H9 (cell line): Measurements from ENCODE around the gene P3H2. TPM values are rescaled to one million over a fixed set of nuclear protein-coding genes. Genes with fewer than 3 reads are reported as not detected.

Experiments
- DNase-seq: peaks from one replicate; pipeline ENCODE4 v3.0.0-alpha.2; 2017
- H2AFZ ChIP-seq: one replicate; pipeline ENCODE4 v1.6.1; 2013; ENCODE audit warnings: mild to moderate bottlenecking, low read length, control low read depth, moderate library complexity
- H2AK5ac ChIP-seq: 2 replicates; pipeline ENCODE4 v1.6.1; 2013; ENCODE audit warnings: low read length, control low read depth, mixed read lengths; ENCODE audit not compliant: insufficient read length
- H2BK120ac ChIP-seq: one replicate; pipeline ENCODE4 v1.6.1; 2013; ENCODE audit warnings: low read depth, mild to moderate bottlenecking, low read length, control low read depth, inconsistent platforms; ENCODE audit not compliant: poor library complexity, severe bottlenecking
- H2BK12ac ChIP-seq: 2 replicates; pipeline ENCODE4 v1.6.1; 2013; ENCODE audit warnings: low read length, control low read depth, mixed read lengths, low read depth; ENCODE audit not compliant: insufficient read length
- H2BK15ac ChIP-seq: 2 replicates; pipeline ENCODE4 v1.6.1; 2013; ENCODE audit warnings: low read depth, low read length, control low read depth
- H2BK20ac ChIP-seq: one replicate; pipeline ENCODE4 v1.6.1; 2013; ENCODE audit warnings: low read depth, mild to moderate bottlenecking, low read length, control low read depth, inconsistent platforms; ENCODE audit not compliant: poor library complexity, severe bottlenecking
- H2BK5ac ChIP-seq: 2 replicates; pipeline ENCODE4 v1.6.1; 2013; ENCODE audit warnings: low read length, control low read depth, mixed read lengths; ENCODE audit not compliant: insufficient read length
- H3K14ac ChIP-seq: 2 replicates; pipeline ENCODE4 v1.6.1; 2013; ENCODE audit warnings: low read length, control low read depth; ENCODE audit not compliant: insufficient read depth
- H3K18ac ChIP-seq: 2 replicates; pipeline ENCODE4 v1.6.1; 2013; ENCODE audit warnings: low read depth, mild to moderate bottlenecking, mixed read lengths, low read length, control low read depth; ENCODE audit not compliant: insufficient read length
- H3K23ac ChIP-seq: 2 replicates; pipeline ENCODE4 v1.6.1; 2013; ENCODE audit warnings: low read length, control low read depth, mixed read lengths, low read depth; ENCODE audit not compliant: insufficient read length
- H3K23me2 ChIP-seq: 2 replicates; pipeline ENCODE4 v1.6.1; 2013; ENCODE audit warnings: low read depth, mild to moderate bottlenecking, mixed read lengths, low read length, control low read depth; ENCODE audit not compliant: insufficient read length, poor library complexity, severe bottlenecking
- H3K27ac ChIP-seq: 2 replicates; pipeline ENCODE4 v1.5.1; 2013; ENCODE audit warnings: low read length, control low read depth, mixed read lengths, low read depth; ENCODE audit not compliant: insufficient read length
- H3K27me3 ChIP-seq: 2 replicates; pipeline ENCODE4 v1.6.1; 2013; ENCODE audit warnings: low read length, control low read depth, inconsistent platforms; ENCODE audit not compliant: insufficient read depth
- H3K4ac ChIP-seq: 2 replicates; pipeline ENCODE4 v1.6.1; 2013; ENCODE audit warnings: low read depth, mild to moderate bottlenecking, control low read depth, inconsistent platforms, low read length, moderate library complexity
- H3K4me1 ChIP-seq: 2 replicates; pipeline ENCODE4 v1.6.1; 2013; ENCODE audit warnings: low read length, control low read depth, inconsistent platforms; ENCODE audit not compliant: insufficient read depth
- H3K4me2 ChIP-seq: 2 replicates; pipeline ENCODE4 v1.6.1; 2013; ENCODE audit warnings: low read length, control low read depth, mixed read lengths; ENCODE audit not compliant: insufficient read length, insufficient read depth
- H3K56ac ChIP-seq: 2 replicates; pipeline ENCODE4 v1.6.1; 2013; ENCODE audit warnings: low read depth, mild to moderate bottlenecking, mixed read lengths, low read length, control low read depth; ENCODE audit not compliant: insufficient read length
- H3K79me1 ChIP-seq: 2 replicates; pipeline ENCODE4 v1.6.1; 2013; ENCODE audit warnings: low read depth, mild to moderate bottlenecking, moderate library complexity, low read length, control low read depth, inconsistent platforms; ENCODE audit not compliant: insufficient read depth, poor library complexity, severe bottlenecking
- H3K79me2 ChIP-seq: 2 replicates; pipeline ENCODE4 v1.6.1; 2013; ENCODE audit warnings: low read length, control low read depth, inconsistent platforms; ENCODE audit not compliant: insufficient read depth
- H3K9ac ChIP-seq: 2 replicates; pipeline ENCODE4 v1.6.1; 2013; ENCODE audit warnings: low read length, control low read depth, mixed read lengths; ENCODE audit not compliant: insufficient read length; ENCODE audit errors: extremely low read depth
- H3K9me3 ChIP-seq: one replicate; pipeline ENCODE4 v1.6.1; 2013; ENCODE audit warnings: low read depth, low read length, inconsistent platforms; ENCODE audit not compliant: control insufficient read depth
- H3T11ph ChIP-seq: one replicate; pipeline ENCODE4 v1.6.1; 2013; ENCODE audit warnings: mild to moderate bottlenecking, low read length, control low read depth, inconsistent platforms
- H4K20me1 ChIP-seq: one replicate; pipeline ENCODE4 v1.6.1; 2013; ENCODE audit not compliant: control insufficient read depth, insufficient read length, insufficient read depth
- H4K5ac ChIP-seq: 2 replicates; pipeline ENCODE4 v1.6.1; 2013; ENCODE audit warnings: low read depth, mild to moderate bottlenecking, mixed read lengths, low read length, control low read depth; ENCODE audit not compliant: insufficient read length
- H4K8ac ChIP-seq: replicated peaks from 2 replicates; pipeline ENCODE4 v1.6.1; 2013; ENCODE audit warnings: low read length, control low read depth, mixed read lengths, low read depth; ENCODE audit not compliant: insufficient read length
- H4K91ac ChIP-seq: 2 replicates; pipeline ENCODE4 v1.6.1; 2013; ENCODE audit warnings: low read depth, mild to moderate bottlenecking, moderate library complexity, mixed read lengths, low read length, control low read depth; ENCODE audit not compliant: insufficient read length
- H3K27ac Mint-ChIP-seq, 3 experiments: 2 replicates in 2 of 3; 3 replicates in 1 of 3; pipeline ENCODE4 v1.8.0; 2020 to 2021; ENCODE audit warnings: mixed read lengths in 3 of 3, mild to moderate bottlenecking in 1 of 3, moderate library complexity in 1 of 3
- H3K27me3 Mint-ChIP-seq: 2 replicates; pipeline ENCODE4 v1.8.0; 2021; ENCODE audit warnings: low read depth, mild to moderate bottlenecking, moderate library complexity, mixed read lengths
- H3K36me3 Mint-ChIP-seq, 3 experiments: 2 replicates in 2 of 3; 3 replicates in 1 of 3; pipeline ENCODE4 v1.8.0; 2020 to 2021; ENCODE audit warnings: low read depth in 3 of 3, mixed read lengths in 3 of 3; ENCODE audit not compliant: insufficient read depth in 1 of 3
- H3K4me1 Mint-ChIP-seq, 2 experiments: 2 replicates each; pipeline ENCODE4 v1.8.0; 2020; ENCODE audit warnings: mixed read lengths in 2 of 2
- H3K4me3 Mint-ChIP-seq, 2 experiments: 2 replicates in 1 of 2; 3 replicates in 1 of 2; pipeline ENCODE4 v1.8.0; 2020 to 2021; ENCODE audit warnings: mild to moderate bottlenecking in 2 of 2, mixed read lengths in 2 of 2, moderate library complexity in 1 of 2
- H3K9me3 Mint-ChIP-seq, 2 experiments: 2 replicates in 1 of 2; 3 replicates in 1 of 2; pipeline ENCODE4 v1.8.0; 2020; ENCODE audit warnings: mild to moderate bottlenecking in 2 of 2, mixed read lengths in 2 of 2, moderate library complexity in 1 of 2
- CTCF ChIP-seq: fragments of 200-600 bp; sonication (generic); conservative IDR thresholded peaks from 3 replicates; pipeline ENCODE4 v1.8.0; 2021; ENCODE audit warnings: antibody characterized with exemption, mild to moderate bottlenecking
- WGBS: extraction: QIAGEN DNeasy Blood & Tissue Kit; methylation state at CpG from one replicate; pipeline ENCODE4 v1.1.7; 2013; ENCODE audit warnings: missing lambda C conversion rate, low lambda C conversion rate, mixed read lengths; ENCODE audit not compliant: insufficient read length; ENCODE audit errors: extremely low coverage; 5-methylcytosine and 5-hydroxymethylcytosine counted together
- total RNA-seq: library from RNA; stranded (reverse); gene quantifications from 2 replicates; pipeline ENCODE4 v1.2.1, GENCODE V29; 2021

P3H2 gene
- total RNA-seq, 1 experiment from 2014 or later: 41.5 TPM

GRCh38 chr3:190084983-190085382, 35.7 kb downstream of the P3H2 start:
- no CpG with 5 or more reads among the region's 3 CpGs for WGBS
- no peak overlapping the region for H3K27ac ChIP-seq

More at GRCh38 chr3:190084983-190085382, 35.7 kb downstream of the P3H2 start:
- H2AFZ ChIP-seq: no peak overlapping the region
- no peak overlapping the region for H2BK12ac ChIP-seq
- no peaks in the 10 kb centered on the region for H3K23me2 ChIP-seq
- no peak overlapping the region for H2BK20ac ChIP-seq
- H3K14ac ChIP-seq: no peak overlapping the region
- H3K4ac ChIP-seq: no peak overlapping the region
- no peaks in the 10 kb centered on the region for H4K20me1 ChIP-seq
- DNase-seq: no peak
- no peaks in the 10 kb centered on the region for H3K79me2 ChIP-seq
- peaks cover 0 to 8% (median 3%) of the 10 kb centered on the region in 3 experiments; a peak in 3 of 7 replicates for H3K36me3 Mint-ChIP-seq
- TF ChIP-seq CTCF: no peak
- no peak overlapping the region for H3K4me2 ChIP-seq
- H3K27me3 Mint-ChIP-seq: no peaks in the 10 kb centered on the region; the same call in 1 of the 2 replicates
- no peak overlapping the region for H3K4me3 Mint-ChIP-seq
- no peak overlapping the region for H3K56ac ChIP-seq
- no peaks in the 10 kb centered on the region for H3K9me3 ChIP-seq
- H3K4me1 ChIP-seq: peaks cover 3% of the 10 kb centered on the region; the same call in 1 of the 2 replicates
- H4K91ac ChIP-seq: no peak overlapping the region
- peaks cover 31 to 40% of the 10 kb centered on the region in 2 experiments for H3K4me1 Mint-ChIP-seq
- H2BK120ac ChIP-seq: no peak overlapping the region
- no peak overlapping the region for H4K5ac ChIP-seq
- H3T11ph ChIP-seq: no peak overlapping the region
- H3K79me1 ChIP-seq: no peaks in the 10 kb centered on the region
- H4K8ac ChIP-seq: no peak overlapping the region
- no peaks in the 10 kb centered on the region for H3K27me3 ChIP-seq
- no peak overlapping the region for H3K27ac Mint-ChIP-seq
- H3K9me3 Mint-ChIP-seq: no peaks in the 10 kb centered on the region
- H3K23ac ChIP-seq: no peak overlapping the region
- H3K18ac ChIP-seq: no peak overlapping the region
- H2BK15ac ChIP-seq: no peak overlapping the region
- no peak overlapping the region for H2BK5ac ChIP-seq
- H2AK5ac ChIP-seq: no peak overlapping the region
- no peak overlapping the region for H3K9ac ChIP-seq
